Smooth muscle cell (in vitro differentiated cells): ENCODE data around the gene KRT9. TPM values are rescaled to one million over a fixed set of nuclear protein-coding genes. Genes with fewer than 3 reads are reported as not detected.

Experiments
- DNase-seq: peaks from one replicate; lab custom pipeline; 2025; ENCODE audit not compliant: unreplicated experiment; lab: John Stamatoyannopoulos, UW
- H2AFZ ChIP-seq: fragments of 200-600 bp; sonication (generic); 2 replicates; pipeline ENCODE4 v1.6.0; 2016; ENCODE audit warnings: antibody characterized with exemption, low read depth, mild to moderate bottlenecking
- H3F3A ChIP-seq: fragments of 200-600 bp; sonication (generic); 2 replicates; pipeline ENCODE4 v1.6.0; 2017; ENCODE audit warnings: antibody characterized with exemption, low read depth
- H3K27ac ChIP-seq: fragments of 200-600 bp; sonication (generic); 2 replicates; pipeline ENCODE4 v1.5.1; 2016; ENCODE audit warnings: low read depth, mild to moderate bottlenecking
- H3K27me3 ChIP-seq: fragments of 200-600 bp; sonication (generic); 2 replicates; pipeline ENCODE4 v1.6.1; 2016; ENCODE audit warnings: low read depth, mild to moderate bottlenecking
- H3K36me3 ChIP-seq: fragments of 200-600 bp; sonication (generic); 2 replicates; pipeline ENCODE4 v1.5.1; 2016; ENCODE audit warnings: low read depth
- H3K4me1 ChIP-seq: fragments of 200-600 bp; sonication (generic); 2 replicates; pipeline ENCODE4 v1.5.1; 2016; ENCODE audit warnings: low read depth
- H3K4me2 ChIP-seq: fragments of 200-600 bp; sonication (generic); 2 replicates; pipeline ENCODE4 v1.6.0; 2016; ENCODE audit warnings: mild to moderate bottlenecking
- H3K4me3 ChIP-seq: fragments of 200-600 bp; sonication (generic); 2 replicates; pipeline ENCODE4 v1.5.1; 2016; ENCODE audit warnings: mild to moderate bottlenecking
- H3K79me2 ChIP-seq: fragments of 200-600 bp; sonication (generic); 2 replicates; pipeline ENCODE4 v1.6.0; 2016; ENCODE audit warnings: low read depth, mild to moderate bottlenecking
- H3K9ac ChIP-seq: fragments of 200-600 bp; sonication (generic); 2 replicates; pipeline ENCODE4 v1.6.0; 2016; ENCODE audit warnings: low read depth
- H3K9me3 ChIP-seq: fragments of 200-600 bp; sonication (generic); replicated peaks from 2 replicates; pipeline ENCODE4 v1.5.1; 2016; ENCODE audit warnings: low read depth
- H4K20me1 ChIP-seq: fragments of 200-600 bp; sonication (generic); 2 replicates; pipeline ENCODE4 v1.6.0; 2016; ENCODE audit warnings: low read depth
- WGBS: methylation state at CpG from one replicate; pipeline ENCODE4 v1.1.7; 2016; ENCODE audit warnings: low lambda C conversion rate; 5-methylcytosine and 5-hydroxymethylcytosine counted together
- polyA plus RNA-seq: library from polyadenylated mRNA; unstranded; fragments of >200 nt; fragmentation: Nextera tagmentation; extraction: Ambion mirVana; gene quantifications from 2 replicates; pipeline ENCODE4 v1.2.1, GENCODE V29; 2016
- total RNA-seq: library from RNA; depleted of rRNA; stranded (reverse); fragments of >200 nt; gene quantifications from 2 replicates; pipeline ENCODE4 v1.2.3, GENCODE V29; 2014
- TF ChIP-seq, protein P1 (sequence below): fragments of 200-600 bp; sonication (generic); IDR thresholded peaks from 2 replicates; pipeline ENCODE4 v1.5.1; 2017; ENCODE audit warnings: borderline replicate concordance, mild to moderate bottlenecking, antibody characterized with exemption; ENCODE audit not compliant: insufficient read depth, poor library complexity, severe bottlenecking

The KRT9 gene
- total and polyA plus RNA-seq, 2 experiments from 2014 or later: 0.22 TPM; not detected in 1

DNA sequence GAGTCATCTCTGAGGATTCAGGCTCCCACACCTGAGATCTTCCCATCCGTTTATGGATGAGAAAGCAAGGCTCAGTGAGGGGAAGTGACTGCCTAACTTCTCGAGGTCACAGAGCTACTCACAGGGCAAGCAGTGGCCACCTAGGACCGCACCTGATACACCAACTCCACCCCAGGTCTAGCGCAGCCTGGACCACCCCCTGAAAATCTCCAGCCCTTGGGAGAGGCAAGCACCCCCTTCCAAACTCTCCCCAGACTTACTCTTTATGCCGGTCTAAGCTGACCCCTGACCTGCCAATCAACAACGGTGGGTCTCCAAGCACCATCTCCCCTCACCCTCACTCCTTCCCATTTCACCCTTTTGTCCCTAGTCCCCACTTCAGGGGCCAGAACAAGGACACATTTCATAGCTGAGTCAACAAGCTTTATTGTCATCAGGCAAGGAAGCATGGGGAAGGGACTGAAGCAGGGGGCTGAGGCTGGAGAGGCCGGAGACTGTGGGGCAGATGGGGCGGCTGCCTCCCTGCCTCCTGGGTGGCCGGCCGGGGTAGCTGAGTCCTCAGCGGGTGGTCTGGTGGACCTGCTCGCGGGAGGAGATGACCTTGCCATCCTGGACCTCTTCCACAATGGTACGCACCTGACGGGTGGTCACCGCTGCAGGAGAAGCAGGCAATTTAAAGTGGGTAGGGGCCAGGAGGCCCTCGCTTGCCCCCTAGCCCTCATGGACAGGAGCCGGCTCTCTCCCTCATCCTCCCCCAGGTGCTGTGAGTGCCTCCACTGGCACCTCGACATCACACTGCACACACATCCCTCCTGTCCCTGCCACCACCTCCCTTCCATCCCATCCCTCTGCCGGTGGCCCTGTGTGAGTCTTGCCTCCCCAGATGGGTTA lies 47.4 kb upstream of the KRT9 start:
- H3K4me3 ChIP-seq: no peak overlapping the region
- WGBS: 88% methylated on average over 17 of the region's 20 CpGs
- TF ChIP-seq, protein P1, sequence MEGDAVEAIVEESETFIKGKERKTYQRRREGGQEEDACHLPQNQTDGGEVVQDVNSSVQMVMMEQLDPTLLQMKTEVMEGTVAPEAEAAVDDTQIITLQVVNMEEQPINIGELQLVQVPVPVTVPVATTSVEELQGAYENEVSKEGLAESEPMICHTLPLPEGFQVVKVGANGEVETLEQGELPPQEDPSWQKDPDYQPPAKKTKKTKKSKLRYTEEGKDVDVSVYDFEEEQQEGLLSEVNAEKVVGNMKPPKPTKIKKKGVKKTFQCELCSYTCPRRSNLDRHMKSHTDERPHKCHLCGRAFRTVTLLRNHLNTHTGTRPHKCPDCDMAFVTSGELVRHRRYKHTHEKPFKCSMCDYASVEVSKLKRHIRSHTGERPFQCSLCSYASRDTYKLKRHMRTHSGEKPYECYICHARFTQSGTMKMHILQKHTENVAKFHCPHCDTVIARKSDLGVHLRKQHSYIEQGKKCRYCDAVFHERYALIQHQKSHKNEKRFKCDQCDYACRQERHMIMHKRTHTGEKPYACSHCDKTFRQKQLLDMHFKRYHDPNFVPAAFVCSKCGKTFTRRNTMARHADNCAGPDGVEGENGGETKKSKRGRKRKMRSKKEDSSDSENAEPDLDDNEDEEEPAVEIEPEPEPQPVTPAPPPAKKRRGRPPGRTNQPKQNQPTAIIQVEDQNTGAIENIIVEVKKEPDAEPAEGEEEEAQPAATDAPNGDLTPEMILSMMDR: no peak

DNA sequence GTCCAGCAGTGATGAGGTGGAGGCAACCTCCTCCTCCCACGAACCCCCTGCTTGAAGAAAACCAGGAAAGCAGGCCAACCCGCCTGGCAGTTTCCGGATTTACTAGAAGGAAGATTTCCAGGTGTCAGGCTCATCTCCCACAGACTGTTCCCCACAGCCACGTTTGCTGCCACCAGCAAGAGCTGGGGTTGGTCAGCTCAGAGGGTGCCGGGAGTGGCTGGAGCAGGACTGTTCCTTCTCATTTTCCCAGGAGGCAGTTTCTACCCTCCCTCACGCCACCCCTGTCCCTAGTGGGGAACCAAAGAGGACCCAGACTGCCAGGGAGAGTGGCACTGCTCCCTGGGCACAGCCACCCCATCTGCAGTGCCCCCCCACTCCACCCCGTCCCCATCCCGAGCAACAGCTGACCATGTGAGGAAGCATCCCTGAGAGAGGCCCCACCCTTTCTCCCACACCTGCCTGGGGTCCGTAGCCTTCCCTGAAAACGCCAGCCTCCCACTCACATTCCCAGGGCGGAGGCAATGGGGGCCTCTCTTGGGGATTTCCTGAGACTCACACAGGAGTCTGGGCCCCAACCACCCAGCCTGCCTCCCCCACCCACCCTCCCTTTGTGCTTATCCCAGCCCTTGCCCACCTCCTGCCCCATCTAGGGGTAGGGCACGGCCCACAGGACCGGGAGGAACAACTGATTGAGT lies 46.6 kb upstream of the KRT9 start:
- Histone ChIP-seq H3K4me2 (no peak overlapping the region), H3K27ac (peak overlapping the region; percentile 47), H3K36me3 (no peaks in the 10 kb centered on the region), H3K9ac (no peak overlapping the region), H3K79me2 (no peaks in the 10 kb centered on the region), H3K4me3 (no peak overlapping the region), H3K4me1 (no peaks in the 10 kb centered on the region), H3F3A (no peaks in the 10 kb centered on the region), H3K9me3 (no peaks in the 10 kb centered on the region), H3K27me3 (no peaks in the 10 kb centered on the region), H2AFZ (no peak overlapping the region), H4K20me1 (peaks cover 13% of the 10 kb centered on the region)
- 56% methylated on average over 9 of the region's 13 CpGs for WGBS
- TF ChIP-seq, protein P1: no peak
- no peak for DNase-seq

More for the DNA sequence above, 47.4 kb upstream of the KRT9 start:
- no peak overlapping the region for H3K9ac ChIP-seq
- no peaks in the 10 kb centered on the region for H3K36me3 ChIP-seq
- H3K79me2 ChIP-seq: no peaks in the 10 kb centered on the region
- H2AFZ ChIP-seq: no peak overlapping the region
- H3K4me1 ChIP-seq: no peaks in the 10 kb centered on the region
- H3K9me3 ChIP-seq: no peaks in the 10 kb centered on the region
- no peaks in the 10 kb centered on the region for H3F3A ChIP-seq
- H4K20me1 ChIP-seq: peaks cover 13% of the 10 kb centered on the region
- no peak overlapping the region for H3K4me2 ChIP-seq
- DNase-seq: no peak
- no peak overlapping the region for H3K27ac ChIP-seq
- H3K27me3 ChIP-seq: no peaks in the 10 kb centered on the region

DNA sequence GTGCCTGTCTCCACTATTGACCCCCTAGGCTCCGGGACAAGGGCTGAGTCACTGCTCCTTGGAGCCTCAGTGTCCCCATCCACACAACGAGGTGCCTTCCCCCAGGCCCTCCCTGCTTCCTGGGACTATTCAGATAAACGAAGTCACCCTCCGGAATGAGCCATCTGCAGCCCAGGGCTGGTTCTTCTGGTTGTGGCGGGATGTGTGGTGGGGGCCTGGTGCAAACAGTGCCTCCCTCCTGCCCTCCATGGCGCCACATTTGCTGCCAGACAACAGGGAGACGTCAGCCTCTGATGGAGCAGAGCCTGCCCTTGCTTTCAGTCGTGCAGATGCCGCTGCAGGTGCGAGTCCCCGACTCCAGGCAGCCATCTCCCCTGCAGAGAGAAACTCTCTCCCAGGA lies 45.8 kb upstream of the KRT9 start:
- no peak for DNase-seq
- no peak overlapping the region for H3K4me2 ChIP-seq
- H3K36me3 ChIP-seq: no peaks in the 10 kb centered on the region
- H3F3A ChIP-seq: no peaks in the 10 kb centered on the region
- no peak overlapping the region for H2AFZ ChIP-seq
- TF ChIP-seq, protein P1: no peak
- no peaks in the 10 kb centered on the region for H3K79me2 ChIP-seq
- no peaks in the 10 kb centered on the region for H3K4me1 ChIP-seq
- H3K27ac ChIP-seq: peak overlapping the region; percentile 47
- H4K20me1 ChIP-seq: peaks cover 8% of the 10 kb centered on the region
- H3K9ac ChIP-seq: no peak overlapping the region
- H3K9me3 ChIP-seq: no peaks in the 10 kb centered on the region
- no peaks in the 10 kb centered on the region for H3K27me3 ChIP-seq
- no peak overlapping the region for H3K4me3 ChIP-seq
- WGBS: 65% methylated on average over 11 of the region's 11 CpGs
